Body of pancreas (tissue), 4 donors: ENCODE results near the gene TAF6.

ENCODE experiments used
- POLR2A ChIP-seq, 3 donors: fragments of 450-650 bp; IDR thresholded peaks; one replicate each; pipeline ENCODE4 v1.6.1; 2016; ENCODE audit warnings: antibody characterized with exemption in 3 of 3, mild to moderate bottlenecking in 2 of 3
- TF ChIP-seq, protein P1 (sequence below), 7 experiments: fragments of 450-650 bp in 4 of 7; fragments of 200-600 bp in 3 of 7; sonication (generic) in 3 of 7; IDR thresholded peaks; one replicate each; pipeline ENCODE4 v1.5.1; 2016 to 2019; ENCODE audit warnings: antibody characterized with exemption in 7 of 7

DNA sequence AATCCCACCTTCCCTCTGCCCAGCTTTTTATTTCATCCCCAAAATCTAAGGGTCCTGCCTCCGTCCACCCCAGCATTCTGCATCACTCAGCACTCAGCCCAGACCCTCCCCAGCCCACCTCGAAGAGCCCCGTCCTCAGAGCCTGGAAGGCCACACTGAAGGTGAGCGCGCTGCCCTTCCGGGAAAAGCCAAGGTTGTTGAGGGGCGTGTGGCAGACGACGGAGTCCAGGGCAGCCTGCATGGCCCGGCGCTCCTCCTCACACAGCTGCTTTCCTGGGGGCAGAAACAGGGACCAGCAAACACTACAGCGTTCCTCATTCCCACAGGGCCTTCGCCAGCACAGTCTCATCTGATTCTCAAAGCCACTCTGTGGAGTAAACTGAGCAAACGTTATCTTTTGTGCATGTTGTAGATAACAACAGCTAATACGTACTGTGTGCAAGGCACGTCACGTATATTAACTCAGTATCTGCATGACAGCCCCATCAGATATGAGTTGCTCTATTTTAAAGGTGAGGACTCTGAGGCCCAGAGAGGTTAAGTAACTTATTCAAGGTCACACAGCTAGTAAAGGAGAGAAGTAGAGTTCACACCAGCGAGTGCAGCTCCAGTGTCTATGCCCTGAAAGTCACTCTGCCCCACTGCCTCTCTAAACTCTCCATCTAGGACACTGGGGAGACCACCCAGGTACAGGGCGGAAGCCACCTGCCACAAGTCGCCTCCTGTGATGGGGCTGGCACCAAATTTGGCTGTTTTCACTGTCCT lies 36.6 kb upstream of the TAF6 start:
- TF ChIP-seq, protein P1, sequence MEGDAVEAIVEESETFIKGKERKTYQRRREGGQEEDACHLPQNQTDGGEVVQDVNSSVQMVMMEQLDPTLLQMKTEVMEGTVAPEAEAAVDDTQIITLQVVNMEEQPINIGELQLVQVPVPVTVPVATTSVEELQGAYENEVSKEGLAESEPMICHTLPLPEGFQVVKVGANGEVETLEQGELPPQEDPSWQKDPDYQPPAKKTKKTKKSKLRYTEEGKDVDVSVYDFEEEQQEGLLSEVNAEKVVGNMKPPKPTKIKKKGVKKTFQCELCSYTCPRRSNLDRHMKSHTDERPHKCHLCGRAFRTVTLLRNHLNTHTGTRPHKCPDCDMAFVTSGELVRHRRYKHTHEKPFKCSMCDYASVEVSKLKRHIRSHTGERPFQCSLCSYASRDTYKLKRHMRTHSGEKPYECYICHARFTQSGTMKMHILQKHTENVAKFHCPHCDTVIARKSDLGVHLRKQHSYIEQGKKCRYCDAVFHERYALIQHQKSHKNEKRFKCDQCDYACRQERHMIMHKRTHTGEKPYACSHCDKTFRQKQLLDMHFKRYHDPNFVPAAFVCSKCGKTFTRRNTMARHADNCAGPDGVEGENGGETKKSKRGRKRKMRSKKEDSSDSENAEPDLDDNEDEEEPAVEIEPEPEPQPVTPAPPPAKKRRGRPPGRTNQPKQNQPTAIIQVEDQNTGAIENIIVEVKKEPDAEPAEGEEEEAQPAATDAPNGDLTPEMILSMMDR (IDR thresholded peaks at IDR 0.05), result no peak
- no peak for TF ChIP-seq POLR2A (IDR thresholded peaks at IDR 0.05)
